Activated T-cell treated with anti-CD3 and anti-CD28 coated beads for 48 hours (primary cell): Measurements from ENCODE around the gene DGCR2.
"Not testable (repeated sequence)": the region's sequence is repeated elsewhere in the genome, so short reads cannot be mapped to it uniquely, and the experiment has no call there.

Experiments
- DNase-seq: peaks from one replicate; pipeline ENCODE4 v3.0.0-alpha.2; 2020; ENCODE audit warnings: low read depth

DGCR2 gene

GRCh38 chr22:19030226-19030888, 91.9 kb downstream of the DGCR2 start:
- DNase-seq, result not testable (repeated sequence)

GRCh38 chr22:19029113-19030103, 92.8 kb downstream of the DGCR2 start:
- not testable (repeated sequence) for DNase-seq

- DNase-seq, result not testable (repeated sequence)
Observed at GRCh38 chr22:19028060-19028455, 94.2 kb downstream of the DGCR2 start.

- not testable (repeated sequence) for DNase-seq
Observed at GRCh38 chr22:19027371-19028059, 94.7 kb downstream of the DGCR2 start.

- DNase-seq, result not testable (repeated sequence)
Observed at GRCh38 chr22:19026080-19026479, 96.1 kb downstream of the DGCR2 start.

- DNase-seq, result not testable (repeated sequence)
Observed at GRCh38 chr22:19024956-19025489, 97.2 kb downstream of the DGCR2 start.

GRCh38 chr22:19023931-19024330, 98.3 kb downstream of the DGCR2 start:
- not testable (repeated sequence) for DNase-seq

- no peak for DNase-seq
Observed at GRCh38 chr22:19022755-19023154, 99.5 kb downstream of the DGCR2 start.

- no peak for DNase-seq
Observed at GRCh38 chr22:19019679-19020032, 102.6 kb downstream of the DGCR2 start.

- DNase-seq, result no peak
Observed at GRCh38 chr22:19019029-19019678, 103.1 kb downstream of the DGCR2 start.

- DNase-seq, result no peak
Observed at GRCh38 chr22:19018256-19018655, 104.0 kb downstream of the DGCR2 start.

GRCh38 chr22:19016081-19016766, 106.0 kb downstream of the DGCR2 start:
- no peak for DNase-seq

GRCh38 chr22:19014886-19015285, 107.3 kb downstream of the DGCR2 start:
- no peak for DNase-seq

- DNase-seq, result not testable (repeated sequence)
Observed at GRCh38 chr22:19013881-19014598, 108.2 kb downstream of the DGCR2 start.

- DNase-seq, result not testable (repeated sequence)
Observed at GRCh38 chr22:19013411-19013810, 108.8 kb downstream of the DGCR2 start.

GRCh38 chr22:19012308-19012986, 109.8 kb downstream of the DGCR2 start:
- DNase-seq, result no peak

- not testable (repeated sequence) for DNase-seq
Observed at GRCh38 chr22:19011611-19012010, 110.6 kb downstream of the DGCR2 start.

GRCh38 chr22:19011075-19011474, 111.1 kb downstream of the DGCR2 start:
- DNase-seq, result no peak

- DNase-seq, result no peak
Observed at GRCh38 chr22:19005905-19006304, 116.3 kb downstream of the DGCR2 start.

- DNase-seq, result no peak
Observed at GRCh38 chr22:19004471-19004870, 117.7 kb downstream of the DGCR2 start.
